Activated T-helper 9 cell treated with anti-CD3 and anti-CD28 coated beads, Interleukin-2, amount 50 U/mL, for 16 hours (primary cell): ENCODE results near the gene PKD1L1.
"Not testable (repeated sequence)": the region's sequence is repeated elsewhere in the genome, so short reads cannot be mapped to it uniquely, and the experiment has no call there.

Experiments
- DNase-seq: peaks from one replicate; pipeline ENCODE4 v3.0.0-alpha.2; 2020; ENCODE audit warnings: low read depth

The PKD1L1 gene

GRCh38 chr7:47948141-47948790 is at the start of gene PKD1L1:
Gene PKD1L1, minus strand, starts transcription at chr7:47948466. Its CDS starts 26 bp downstream, at chr7:47948440.
- no peak for DNase-seq

GRCh38 chr7:47992446-47992845 is 44.2 kb upstream of the PKD1L1 start:
- DNase-seq: no peak

DNA sequence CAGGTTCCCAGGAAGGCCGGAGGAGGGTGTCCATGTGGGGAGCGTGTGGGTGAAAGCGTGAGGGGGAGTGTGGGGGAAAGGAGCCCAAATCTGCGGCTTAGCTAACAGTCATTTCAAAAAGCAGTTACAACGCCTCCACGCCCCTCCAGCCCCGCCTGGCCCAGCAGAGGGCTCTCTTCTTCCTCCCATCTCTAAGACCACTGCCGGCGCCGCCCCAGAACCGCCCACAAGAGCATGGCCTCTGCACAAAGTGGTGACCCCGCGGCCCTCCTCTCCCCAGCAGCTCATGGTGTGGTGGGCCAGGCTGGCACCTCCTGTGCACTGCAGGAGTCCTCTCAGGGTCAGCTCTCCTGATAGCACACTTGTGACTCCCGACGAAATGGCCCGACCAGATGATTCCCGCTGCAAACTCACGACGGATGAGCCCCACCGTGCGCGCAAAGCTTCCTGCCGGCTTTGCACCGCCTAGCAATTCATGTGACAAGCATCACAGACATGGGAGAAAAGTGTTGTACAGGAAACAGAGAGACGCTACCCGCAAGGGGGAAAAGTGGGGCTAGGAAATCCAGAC is 43.6 kb upstream of the PKD1L1 start:
- DNase-seq: peak; percentile 78

GRCh38 chr7:47991270-47991669 is 43.0 kb upstream of the PKD1L1 start:
- DNase-seq: no peak

- no peak for DNase-seq
Observed at GRCh38 chr7:47990592-47990991, 42.3 kb upstream of the PKD1L1 start.

- not testable (repeated sequence) for DNase-seq
Observed at GRCh38 chr7:47989607-47990400, 41.5 kb upstream of the PKD1L1 start.

- DNase-seq: no peak
Observed at GRCh38 chr7:47988496-47989386, 40.5 kb upstream of the PKD1L1 start.

DNA sequence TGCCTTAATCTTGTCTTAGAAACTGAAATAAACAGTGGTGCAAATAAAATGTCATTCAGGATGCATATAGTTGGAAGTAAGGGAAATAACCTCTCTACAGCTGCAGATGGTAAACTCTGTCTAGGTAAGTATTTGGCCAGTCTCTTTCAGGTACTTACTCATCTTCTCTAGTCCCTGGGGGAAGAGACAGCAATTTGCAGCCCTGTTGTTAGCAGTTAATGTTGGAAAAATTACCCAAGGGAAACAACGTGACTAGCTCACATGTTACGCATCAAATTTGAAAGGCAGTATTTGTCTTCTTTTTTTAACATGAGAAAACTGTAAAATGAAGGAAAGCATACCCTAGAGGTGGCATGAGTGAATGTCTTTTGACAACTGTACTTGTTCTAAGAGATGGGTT is 34.3 kb upstream of the PKD1L1 start:
- no peak for DNase-seq

DNA sequence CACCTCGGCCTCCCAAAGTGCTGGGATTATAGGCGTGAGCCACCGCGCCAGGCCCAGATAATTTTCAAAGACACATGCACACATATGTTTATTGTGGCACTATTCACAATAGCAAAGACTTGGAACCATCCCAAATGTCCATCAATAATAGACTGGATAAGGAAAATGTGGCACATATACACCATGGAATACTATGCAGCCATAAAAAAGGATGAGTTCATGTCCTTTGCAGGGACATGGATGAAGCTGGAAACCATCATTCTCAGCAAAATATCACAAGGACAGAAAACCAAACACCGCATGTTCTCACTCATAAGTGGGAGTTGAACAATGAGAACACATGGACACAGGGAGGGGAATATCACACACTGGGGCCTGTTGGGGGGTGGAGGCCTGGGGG is 32.4 kb upstream of the PKD1L1 start:
- DNase-seq: not testable (repeated sequence)

GRCh38 chr7:47979832-47980181 is 31.5 kb upstream of the PKD1L1 start:
- no peak for DNase-seq

DNA sequence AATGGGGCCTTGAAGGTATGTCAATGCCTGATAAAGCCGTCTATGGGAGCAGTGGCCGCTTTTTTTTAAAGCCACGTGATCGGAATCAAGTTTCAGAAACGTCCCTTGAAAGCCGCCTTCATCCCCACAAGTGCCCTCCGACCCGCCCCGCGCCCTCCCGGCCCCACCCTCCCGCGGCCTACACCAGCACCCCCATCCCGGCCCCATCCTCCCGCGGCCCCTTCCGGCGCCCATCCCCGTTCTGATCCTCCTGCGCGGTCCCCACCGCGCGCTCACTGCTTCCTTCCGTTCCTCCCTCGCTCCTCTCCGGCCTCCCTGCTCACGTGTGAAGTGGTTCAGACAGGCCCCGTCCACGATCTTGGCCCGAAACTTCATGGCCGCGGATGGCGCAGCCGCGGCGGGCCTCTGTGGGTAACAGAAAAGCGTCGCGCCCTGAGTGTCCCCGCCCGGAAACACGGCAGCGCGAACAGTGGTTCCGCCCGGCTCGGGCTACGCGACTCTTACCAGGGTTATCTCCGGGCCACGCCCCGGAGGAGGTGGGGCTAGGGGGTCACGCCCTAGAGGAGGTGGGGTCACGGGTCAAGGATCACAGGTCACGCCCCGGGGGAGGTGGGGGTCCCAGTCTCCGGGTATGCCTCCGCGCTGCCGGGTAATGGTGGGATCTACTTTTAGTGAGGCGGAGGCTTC is 31.0 kb upstream of the PKD1L1 start, which contains the start of gene HUS1:
HUS1 (minus strand) TSS at position 471 of the 687 bp plus-strand sequence; CDS start at position 375, 96 bp downstream.
- peak; percentile 87 for DNase-seq

DNA sequence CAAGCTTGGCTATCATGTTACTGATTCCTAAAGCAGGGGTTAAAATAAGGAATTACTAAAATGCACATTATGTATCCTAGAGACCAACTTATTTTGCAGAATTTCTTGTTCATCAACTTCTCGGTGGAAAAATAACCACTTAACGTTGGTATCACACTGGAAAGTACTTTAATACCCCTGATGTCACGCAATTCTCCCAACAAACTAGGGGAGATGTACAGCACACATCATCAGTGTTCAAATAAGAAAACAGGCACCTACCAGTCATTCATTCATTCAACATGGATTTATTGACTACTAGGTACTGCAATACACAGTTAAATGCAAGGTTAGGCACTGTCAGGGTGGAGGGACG is 30.5 kb upstream of the PKD1L1 start:
- DNase-seq: no peak

GRCh38 chr7:47973739-47974138 is 25.5 kb upstream of the PKD1L1 start:
- no peak for DNase-seq

DNA sequence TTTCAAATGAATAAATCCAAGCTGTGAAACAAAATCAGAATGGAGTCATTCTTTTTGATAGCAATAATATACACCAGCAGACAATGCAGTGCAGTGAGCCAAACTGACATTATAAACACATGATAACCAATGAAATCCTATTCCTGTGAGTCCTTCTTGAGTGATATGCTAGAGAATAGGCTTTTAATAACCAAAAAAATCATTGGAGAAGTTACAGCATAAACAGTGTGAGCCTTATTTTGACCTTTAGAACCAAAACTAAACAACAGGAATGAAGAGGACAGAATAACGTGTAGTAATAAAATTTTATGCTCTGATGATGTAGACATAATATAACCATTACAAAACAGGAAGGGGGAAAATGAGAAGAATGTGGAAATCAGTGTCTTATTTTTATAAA is 22.5 kb upstream of the PKD1L1 start:
- DNase-seq: no peak

DNA sequence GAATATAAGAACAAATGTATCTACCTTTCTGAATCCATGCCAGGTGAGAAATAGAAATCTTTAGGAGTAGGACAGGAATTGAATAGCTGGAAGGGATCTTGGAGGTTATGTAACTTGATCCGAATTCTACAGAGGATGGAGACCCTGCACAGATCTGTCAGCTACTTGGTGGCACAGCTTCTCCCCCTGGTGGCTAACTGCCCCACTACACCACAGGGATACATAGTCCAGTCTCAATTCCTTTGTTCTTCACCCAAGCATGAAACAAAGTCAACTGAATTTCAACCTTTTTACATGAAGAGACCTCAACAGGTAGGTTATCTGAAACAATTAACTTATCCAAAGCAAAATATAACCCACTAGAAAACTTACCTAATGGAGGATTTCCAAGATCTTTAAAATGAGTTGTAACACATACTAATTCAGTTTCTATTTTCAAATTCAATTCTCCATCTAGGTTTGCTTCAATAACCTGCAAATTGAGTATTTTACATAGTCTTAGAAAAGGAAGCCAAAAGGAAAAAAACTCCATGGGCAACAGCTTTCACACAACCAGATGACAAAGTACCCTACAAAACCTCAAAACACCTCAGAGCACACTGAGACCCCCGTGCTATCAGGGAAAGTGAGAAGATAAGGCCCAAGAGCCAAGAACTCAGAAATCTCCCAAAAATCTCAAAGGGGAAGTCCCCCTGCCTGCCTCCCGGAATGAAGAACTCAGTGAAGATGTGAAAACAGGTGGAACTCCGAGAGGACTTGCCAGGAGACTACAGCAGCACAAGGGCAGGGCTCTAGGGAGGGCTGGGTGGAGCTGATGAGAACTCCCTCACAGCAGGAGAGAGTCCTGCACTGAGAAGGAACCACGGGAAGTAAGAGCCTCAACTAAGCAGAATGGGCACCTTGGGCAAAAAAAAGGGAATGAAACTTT is 20.8 kb upstream of the PKD1L1 start:
- peak; percentile 14 for DNase-seq

DNA sequence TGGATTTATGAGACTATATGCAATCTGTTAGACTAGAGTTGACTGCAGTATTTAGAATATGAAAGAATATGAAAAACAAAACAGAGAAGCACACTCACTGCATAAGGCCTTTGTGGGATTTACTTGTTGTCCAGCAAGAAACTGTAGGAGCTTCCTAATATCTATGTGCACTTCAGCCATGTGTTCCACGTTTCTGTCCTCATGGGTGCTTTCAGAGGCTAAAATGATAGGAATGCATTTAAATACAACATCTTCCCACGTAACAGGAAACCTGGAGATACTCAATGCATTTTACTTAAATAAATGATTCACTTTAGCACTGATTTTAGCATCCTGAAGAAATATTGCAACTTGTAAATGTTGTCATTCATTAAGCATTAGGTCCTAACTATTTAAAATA is 19.4 kb upstream of the PKD1L1 start:
- no peak for DNase-seq

DNA sequence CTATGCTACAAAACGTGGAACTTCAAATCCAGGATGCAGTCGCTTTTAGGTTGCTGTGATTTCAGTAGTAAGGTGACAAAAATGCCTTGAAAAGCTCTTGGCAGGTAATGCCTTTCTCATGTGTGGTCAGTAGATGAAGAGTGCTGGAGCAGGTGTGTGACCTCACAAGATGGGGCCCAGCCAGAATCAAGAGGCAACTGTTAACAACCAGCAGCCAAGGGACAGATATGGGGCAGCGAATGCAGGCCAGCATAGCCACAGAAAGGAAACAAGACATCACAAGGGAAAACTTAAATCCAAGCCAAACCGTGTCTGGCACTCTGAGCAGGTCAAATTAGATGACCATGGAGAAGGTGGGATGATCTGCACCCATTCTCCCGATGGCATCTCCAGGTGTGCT is 18.9 kb upstream of the PKD1L1 start:
- DNase-seq: no peak

GRCh38 chr7:47965456-47965855 is 17.2 kb upstream of the PKD1L1 start:
- no peak for DNase-seq

- DNase-seq: no peak
Observed at GRCh38 chr7:47962262-47962661, 14.0 kb upstream of the PKD1L1 start.

DNA sequence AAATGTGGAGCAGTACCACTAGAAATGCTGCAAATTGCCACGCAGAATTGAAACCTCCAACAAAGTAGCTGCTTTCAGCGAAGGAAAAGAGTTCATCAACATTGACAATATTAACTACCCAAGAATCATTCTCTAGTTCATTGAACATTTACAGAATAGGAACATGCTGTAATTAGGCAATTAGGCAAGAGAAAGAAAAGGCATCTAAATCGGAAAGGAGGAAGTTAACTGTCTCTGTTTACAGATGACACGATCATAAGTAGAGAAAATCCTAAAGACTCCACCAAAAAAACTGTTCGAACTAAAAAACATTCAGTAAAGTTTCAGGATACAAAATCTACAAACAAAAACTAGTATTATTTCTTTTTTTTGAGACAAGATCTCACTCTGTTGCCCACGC is 8.9 kb upstream of the PKD1L1 start:
- no peak for DNase-seq

DNA sequence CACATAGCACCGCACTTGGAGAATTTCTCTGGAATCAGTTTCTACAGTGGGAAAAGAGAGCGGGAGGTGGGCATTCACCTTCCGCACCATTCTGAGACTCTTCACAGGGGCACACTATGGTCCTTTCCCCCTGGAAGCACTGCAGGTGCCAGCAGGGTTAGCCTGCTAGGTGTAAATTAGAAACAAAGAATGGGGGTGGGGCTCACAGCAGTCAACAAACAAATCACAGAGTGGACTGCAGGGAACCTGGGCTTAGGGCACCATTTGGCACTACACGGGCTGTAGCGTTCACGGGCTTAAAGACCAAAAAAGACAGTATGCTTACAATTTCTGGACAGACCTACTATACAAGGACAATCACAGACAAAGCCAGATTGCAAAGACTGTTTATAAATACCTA is 8.0 kb upstream of the PKD1L1 start:
- DNase-seq: no peak
